Activated CD8-positive, alpha-beta memory T cell treated with anti-CD3 and anti-CD28 coated beads for 24 hours (primary cell): ENCODE data around the gene MRPL20.

Experiments used
- DNase-seq: peaks from one replicate; pipeline ENCODE4 v3.0.0-alpha.2; 2020

Gene MRPL20

GRCh38 chr1:1359664-1360468 lies 47.2 kb downstream of the MRPL20 start:
- DNase-seq = no peak

GRCh38 chr1:1359308-1359663 lies 47.8 kb downstream of the MRPL20 start:
- no peak for DNase-seq

GRCh38 chr1:1358433-1359271 lies 48.4 kb downstream of the MRPL20 start, which contains the start of gene MXRA8:
MXRA8 (minus strand) TSS chr1:1358555; CDS start chr1:1358504, 51 bp downstream.
- no peak for DNase-seq

GRCh38 chr1:1357871-1358432 lies 49.1 kb downstream of the MRPL20 start:
- no peak for DNase-seq

- DNase-seq = no peak
These were observed 50.2 kb downstream of the MRPL20 start for GRCh38 chr1:1356796-1357401.

- no peak for DNase-seq
These were observed 50.8 kb downstream of the MRPL20 start for GRCh38 chr1:1356166-1356795.

GRCh38 chr1:1355416-1355815 lies 51.7 kb downstream of the MRPL20 start:
- DNase-seq = no peak

GRCh38 chr1:1354271-1355247 lies 52.5 kb downstream of the MRPL20 start:
- DNase-seq = no peak

GRCh38 chr1:1353389-1354151 lies 53.5 kb downstream of the MRPL20 start:
- DNase-seq = no peak

- DNase-seq = no peak
These were observed 54.2 kb downstream of the MRPL20 start for GRCh38 chr1:1352786-1353388.
